NCI-H69 (cell line): ENCODE data around the gene NUP214.
"Not testable (repeated sequence)": the region's sequence is repeated elsewhere in the genome, so short reads cannot be mapped to it uniquely, and the experiment has no call there.

Source experiments
- DNase-seq: peaks from one replicate; lab custom pipeline; 2025; lab: John Stamatoyannopoulos, UW

Gene NUP214

GRCh38 chr9:131116281-131117120 is 8.9 kb upstream of the NUP214 start:
- DNase-seq: no peak

GRCh38 chr9:131117121-131117761 is 8.1 kb upstream of the NUP214 start:
- DNase-seq: peak; percentile 45

DNA sequence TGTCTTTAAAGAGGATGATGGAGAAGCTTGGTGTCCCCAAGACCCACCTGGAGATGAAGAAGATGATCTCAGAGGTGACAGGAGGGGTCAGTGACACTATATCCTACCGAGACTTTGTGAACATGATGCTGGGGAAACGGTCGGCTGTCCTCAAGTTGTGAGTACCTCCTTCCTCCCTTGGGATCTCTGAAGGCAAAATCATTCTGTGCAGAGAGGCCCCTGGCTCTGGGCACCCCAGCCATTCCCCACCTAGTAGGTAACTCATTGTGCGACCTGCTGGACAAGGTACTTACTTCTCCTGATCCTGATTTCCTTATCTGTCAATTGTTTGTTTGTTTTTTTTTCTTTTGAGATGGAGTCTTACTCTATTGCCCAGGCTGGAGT is 7.6 kb upstream of the NUP214 start:
- DNase-seq: no peak

GRCh38 chr9:131119600-131119999 is 5.8 kb upstream of the NUP214 start:
- DNase-seq: no peak

- no peak for DNase-seq
These were observed 4.7 kb upstream of the NUP214 start for GRCh38 chr9:131120620-131121228.

GRCh38 chr9:131121346-131121745 is 4.0 kb upstream of the NUP214 start:
- DNase-seq: no peak

DNA sequence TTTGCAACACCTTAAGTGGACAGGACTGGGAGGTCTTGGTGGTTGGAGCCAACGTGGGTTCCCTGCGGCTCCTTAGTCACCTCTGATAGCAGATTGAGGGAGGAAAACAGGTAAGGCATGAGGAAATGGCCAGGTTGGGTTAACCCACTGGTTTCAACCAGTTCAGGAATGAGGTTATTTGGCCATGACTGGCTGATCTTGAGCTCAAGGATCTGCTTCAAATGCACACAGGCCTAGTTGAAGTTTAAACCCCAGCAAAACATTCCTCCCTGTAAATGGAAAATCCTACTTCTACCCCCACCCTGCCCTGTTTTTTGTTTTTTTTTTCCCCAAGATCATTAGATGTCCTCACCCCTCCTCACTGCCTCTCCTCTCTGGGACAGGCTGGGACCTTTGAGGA is 3.2 kb upstream of the NUP214 start:
- no peak for DNase-seq

- no peak for DNase-seq
These were observed 423 bp upstream of the NUP214 start for GRCh38 chr9:131125038-131125287.

- DNase-seq: no peak
These were observed 657 bp downstream of the NUP214 start for GRCh38 chr9:131126059-131126426.

DNA sequence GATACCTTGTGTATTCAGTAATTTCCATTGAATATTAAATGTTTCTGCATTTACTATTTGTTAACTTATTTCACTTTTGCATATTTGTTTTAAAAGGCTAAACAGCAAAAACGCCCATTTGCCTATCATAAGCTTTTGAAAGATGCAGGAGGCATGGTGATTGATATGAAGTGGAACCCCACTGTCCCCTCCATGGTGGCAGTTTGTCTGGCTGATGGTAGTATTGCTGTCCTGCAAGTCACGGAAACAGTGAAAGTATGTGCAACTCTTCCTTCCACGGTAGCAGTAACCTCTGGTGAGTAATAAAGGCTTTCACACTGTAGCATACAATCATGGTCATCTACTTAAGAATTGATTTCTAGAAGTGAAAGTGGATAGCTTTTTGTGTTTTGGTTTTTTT is 3.8 kb downstream of the NUP214 start:
- no peak for DNase-seq

DNA sequence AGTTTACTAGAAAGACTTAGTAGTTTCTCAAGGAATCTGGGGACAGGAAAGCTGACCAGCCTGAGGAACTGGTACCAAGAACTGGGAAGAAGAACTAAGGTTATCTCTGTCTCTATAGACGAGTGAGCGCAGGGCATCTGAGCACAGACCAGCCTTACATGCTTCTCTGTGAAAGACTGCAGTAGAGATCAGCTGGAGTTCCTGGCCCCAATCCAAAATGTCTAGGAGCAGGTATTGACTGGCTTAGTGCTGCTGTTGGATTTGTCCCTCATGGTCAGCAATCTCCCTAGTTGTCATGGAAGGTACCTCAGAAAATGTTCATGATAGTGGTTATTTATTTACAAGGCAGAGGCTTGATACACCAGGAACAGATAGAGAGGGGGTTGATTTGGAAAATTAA is 13.3 kb downstream of the NUP214 start:
- DNase-seq: peak; percentile 68

GRCh38 chr9:131140112-131140511 is 14.7 kb downstream of the NUP214 start:
- no peak for DNase-seq

DNA sequence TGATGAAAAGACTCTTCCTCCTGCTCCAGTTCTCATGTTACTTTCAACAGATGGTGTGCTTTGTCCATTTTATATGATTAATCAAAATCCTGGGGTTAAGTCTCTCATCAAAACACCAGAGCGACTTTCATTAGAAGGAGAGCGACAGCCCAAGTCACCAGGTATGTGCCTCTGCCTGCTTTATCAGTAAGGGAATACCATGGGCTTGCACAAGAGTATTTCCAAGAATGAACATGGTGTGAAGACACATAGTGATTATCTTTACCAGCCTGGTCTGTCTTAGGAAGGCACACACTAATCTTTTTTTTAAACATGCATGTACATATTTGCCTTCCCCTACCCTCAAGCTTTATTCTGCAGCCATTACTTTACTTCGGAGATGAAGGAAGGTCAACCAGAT is 15.2 kb downstream of the NUP214 start:
- peak; percentile 77 for DNase-seq

- no peak for DNase-seq
These were observed 16.8 kb downstream of the NUP214 start for GRCh38 chr9:131142160-131142559.

DNA sequence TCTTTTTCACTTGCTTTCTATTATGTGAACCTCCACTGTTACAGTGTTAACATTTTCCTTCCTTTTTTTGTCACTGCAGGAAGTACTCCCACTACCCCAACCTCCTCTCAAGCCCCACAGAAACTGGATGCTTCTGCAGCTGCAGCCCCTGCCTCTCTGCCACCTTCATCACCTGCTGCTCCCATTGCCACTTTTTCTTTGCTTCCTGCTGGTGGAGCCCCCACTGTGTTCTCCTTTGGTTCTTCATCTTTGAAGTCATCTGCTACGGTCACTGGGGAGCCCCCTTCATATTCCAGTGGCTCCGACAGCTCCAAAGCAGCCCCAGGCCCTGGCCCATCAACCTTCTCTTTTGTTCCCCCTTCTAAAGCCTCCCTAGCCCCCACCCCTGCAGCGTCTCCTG is 18.8 kb downstream of the NUP214 start:
- no peak for DNase-seq

DNA sequence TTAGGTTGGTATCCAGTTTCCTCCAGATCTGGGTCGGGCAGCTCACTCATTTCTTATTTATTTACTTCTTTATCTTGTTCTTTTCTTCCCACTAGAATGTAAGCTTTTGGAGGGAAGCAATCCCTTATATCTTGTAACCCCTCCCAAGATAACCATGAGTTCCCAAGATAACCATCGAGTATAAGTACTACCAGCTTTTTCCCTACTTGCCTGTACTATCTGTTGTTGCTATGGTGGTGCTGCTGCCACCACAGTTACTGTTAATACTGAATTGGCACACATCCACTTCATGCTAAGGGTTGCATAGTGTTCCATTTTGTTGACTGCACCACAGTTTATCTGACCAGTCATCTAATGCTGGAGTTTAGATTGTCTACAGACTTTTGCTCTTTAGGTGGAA is 19.9 kb downstream of the NUP214 start:
- no peak for DNase-seq

DNA sequence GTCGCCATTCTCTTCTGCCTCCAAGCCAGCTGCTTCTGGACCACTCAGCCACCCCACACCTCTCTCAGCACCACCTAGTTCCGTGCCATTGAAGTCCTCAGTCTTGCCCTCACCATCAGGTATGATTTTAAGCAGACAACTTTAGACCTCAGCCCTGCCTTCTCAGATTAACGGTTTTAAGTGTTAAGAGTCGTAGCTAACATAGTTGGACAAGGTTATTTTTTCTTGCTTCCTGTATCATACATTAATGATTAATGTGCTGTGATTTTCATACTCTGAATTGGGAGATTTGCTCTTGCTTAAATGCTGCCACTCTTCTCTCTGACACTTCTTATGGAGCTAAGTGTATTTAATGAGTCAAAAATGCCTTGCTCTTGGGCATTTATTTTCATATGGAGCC is 20.8 kb downstream of the NUP214 start:
- no peak for DNase-seq

DNA sequence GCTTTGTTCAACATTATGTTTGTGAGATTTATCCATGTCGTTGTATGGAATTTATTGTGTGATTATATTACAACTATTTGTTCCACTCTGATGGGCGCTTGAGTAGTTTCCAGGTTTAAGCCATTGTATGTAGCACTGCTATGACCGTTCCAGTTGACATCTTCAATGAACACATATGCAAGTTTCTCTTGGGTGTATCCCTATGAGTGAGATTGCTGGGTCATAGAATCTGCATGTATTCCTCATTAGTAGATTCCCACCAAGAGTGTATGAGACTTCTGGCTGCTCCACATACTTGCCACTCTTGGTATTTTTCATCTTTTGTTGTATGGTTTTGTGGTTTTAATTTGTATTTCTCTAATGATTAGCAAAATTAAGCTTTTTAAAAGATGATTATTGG is 22.9 kb downstream of the NUP214 start:
- DNase-seq: no peak

GRCh38 chr9:131148966-131149687 is 23.7 kb downstream of the NUP214 start:
- DNase-seq: no peak

- DNase-seq: no peak
These were observed 24.3 kb downstream of the NUP214 start for GRCh38 chr9:131149688-131150053.

DNA sequence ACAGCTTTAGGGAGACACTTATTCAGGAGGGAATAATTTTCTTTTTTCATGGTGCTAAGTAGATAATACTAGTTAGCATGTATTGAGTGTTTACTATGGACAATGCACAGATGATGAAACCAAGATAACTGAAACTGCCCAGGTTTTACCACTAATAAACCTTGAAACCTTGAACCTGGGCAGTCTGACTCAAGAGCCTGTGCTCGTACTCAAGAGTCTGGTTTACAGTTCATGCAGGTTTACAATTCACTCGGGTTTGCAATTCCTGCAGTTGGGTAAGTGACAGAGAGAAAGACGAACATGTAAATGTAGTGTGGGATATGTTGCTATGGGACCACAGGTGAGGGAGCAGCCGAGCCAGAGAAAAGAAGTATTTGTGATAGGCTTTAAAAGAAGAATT is 28.2 kb downstream of the NUP214 start:
- DNase-seq: no peak

DNA sequence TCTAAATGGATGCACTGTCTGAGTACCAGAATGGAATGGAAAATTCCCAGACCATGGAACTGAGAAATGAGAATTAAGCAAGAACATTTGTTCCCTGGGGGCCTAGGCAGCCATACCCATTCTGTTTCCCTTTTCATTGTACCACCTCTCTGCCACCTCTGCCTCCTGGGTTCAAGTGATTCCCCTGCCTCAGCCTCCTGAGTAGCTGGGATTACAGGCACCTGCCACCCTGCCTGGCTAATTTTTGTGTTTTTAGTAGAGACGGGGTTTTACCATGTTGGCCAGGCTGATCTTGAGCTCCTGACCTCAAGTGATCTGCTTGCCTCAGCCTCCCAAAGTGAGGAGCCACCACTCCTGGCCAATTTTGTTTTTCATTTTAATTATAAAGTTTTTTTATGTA is 33.3 kb downstream of the NUP214 start:
- not testable (repeated sequence) for DNase-seq
